Tibial nerve (tissue), 3 donors: ENCODE results near the gene ZFY.

Experiments
- POLR2A ChIP-seq, 2 donors: fragments of 450-650 bp; IDR thresholded peaks; one replicate each; pipeline ENCODE4 v1.6.1; 2017; ENCODE audit warnings: antibody characterized with exemption in 2 of 2, mild to moderate bottlenecking in 2 of 2, moderate library complexity in 2 of 2
- TF ChIP-seq, protein P1 (sequence below), 5 experiments: fragments of 200-600 bp in 3 of 5; fragments of 450-650 bp in 2 of 5; sonication (generic) in 3 of 5; IDR thresholded peaks; one replicate each; pipeline ENCODE4 v1.5.1; 2016 to 2019; ENCODE audit warnings: antibody characterized with exemption in 5 of 5, mild to moderate bottlenecking in 3 of 5, moderate library complexity in 2 of 5

DNA sequence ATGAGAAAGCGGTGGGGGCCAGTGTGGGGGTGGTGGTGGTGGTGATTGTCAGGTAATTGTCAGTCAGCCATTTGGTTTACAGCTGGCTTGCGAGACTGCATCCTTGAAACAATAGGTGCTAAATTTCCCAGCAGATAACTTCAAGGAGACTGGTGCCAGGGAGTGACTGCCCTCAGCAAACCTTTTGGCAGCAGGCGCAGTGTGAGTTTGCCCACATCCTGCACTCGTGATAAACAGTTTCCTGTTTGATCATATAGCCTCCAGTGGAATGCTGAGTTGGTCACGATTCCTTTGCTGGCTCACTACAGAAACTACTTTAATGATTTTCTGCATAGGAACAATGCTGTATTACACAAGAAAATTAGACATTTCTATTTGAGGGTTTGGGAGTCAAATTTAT lies 47.8 kb upstream of the ZFY start:
- TF ChIP-seq, protein P1, sequence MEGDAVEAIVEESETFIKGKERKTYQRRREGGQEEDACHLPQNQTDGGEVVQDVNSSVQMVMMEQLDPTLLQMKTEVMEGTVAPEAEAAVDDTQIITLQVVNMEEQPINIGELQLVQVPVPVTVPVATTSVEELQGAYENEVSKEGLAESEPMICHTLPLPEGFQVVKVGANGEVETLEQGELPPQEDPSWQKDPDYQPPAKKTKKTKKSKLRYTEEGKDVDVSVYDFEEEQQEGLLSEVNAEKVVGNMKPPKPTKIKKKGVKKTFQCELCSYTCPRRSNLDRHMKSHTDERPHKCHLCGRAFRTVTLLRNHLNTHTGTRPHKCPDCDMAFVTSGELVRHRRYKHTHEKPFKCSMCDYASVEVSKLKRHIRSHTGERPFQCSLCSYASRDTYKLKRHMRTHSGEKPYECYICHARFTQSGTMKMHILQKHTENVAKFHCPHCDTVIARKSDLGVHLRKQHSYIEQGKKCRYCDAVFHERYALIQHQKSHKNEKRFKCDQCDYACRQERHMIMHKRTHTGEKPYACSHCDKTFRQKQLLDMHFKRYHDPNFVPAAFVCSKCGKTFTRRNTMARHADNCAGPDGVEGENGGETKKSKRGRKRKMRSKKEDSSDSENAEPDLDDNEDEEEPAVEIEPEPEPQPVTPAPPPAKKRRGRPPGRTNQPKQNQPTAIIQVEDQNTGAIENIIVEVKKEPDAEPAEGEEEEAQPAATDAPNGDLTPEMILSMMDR (IDR thresholded peaks at IDR 0.05), result no peak
- no peak for TF ChIP-seq POLR2A (IDR thresholded peaks at IDR 0.05)
